Right atrium auricular region (tissue), 2 donors: Measurements from ENCODE around the gene EXOC3L1. TPM values are rescaled to one million over a fixed set of nuclear protein-coding genes. Genes with fewer than 3 reads are reported as not detected.

Experiments
- DNase-seq: peaks from one replicate; pipeline ENCODE4 v3.0.0-alpha.2; 2019; ENCODE audit warnings: low spot score
- H3K27ac ChIP-seq, 2 donors: fragments of 200-600 bp; sonication (generic); 1 replicate in 1 of 2; 2 replicates in 1 of 2; pipeline ENCODE4 v1.5.1; 2016 to 2019
- H3K27me3 ChIP-seq, 2 donors: fragments of 200-600 bp; sonication (generic); one replicate each; pipeline versions ENCODE4 v1.5.1 to v1.6.0; 2017 to 2019
- H3K36me3 ChIP-seq: fragments of 200-600 bp; sonication (generic); one replicate; pipeline ENCODE4 v1.5.1; 2016
- H3K4me1 ChIP-seq, 2 donors: fragments of 200-600 bp; sonication (generic); one replicate each; pipeline versions ENCODE4 v1.5.1 to v1.6.0; 2017 to 2019
- H3K4me3 ChIP-seq, 2 donors: fragments of 200-600 bp; sonication (generic); 1 replicate in 1 of 2; 2 replicates in 1 of 2; pipeline ENCODE4 v1.5.1; 2017 to 2019; ENCODE audit warnings: mild to moderate bottlenecking in 1 of 2, moderate library complexity in 1 of 2
- H3K9me3 ChIP-seq, 2 donors: fragments of 200-600 bp; sonication (generic); one replicate each; pipeline ENCODE4 v1.5.1; 2019
- CTCF ChIP-seq, 2 donors: fragments of 200-600 bp; sonication (generic); IDR thresholded peaks; one replicate each; pipeline ENCODE4 v1.5.1; 2019; ENCODE audit warnings: antibody characterized with exemption in 2 of 2
- total RNA-seq, 2 donors: library from RNA; depleted of rRNA; stranded (reverse); fragments of >200 nt; gene quantifications; one replicate each; pipeline ENCODE4 v1.1.0, GENCODE V29; 2016

The EXOC3L1 gene
- total RNA-seq, 2 donors from 2014 or later = 2.2 to 2.5 TPM

- Histone ChIP-seq H3K4me3 (no peak overlapping the region), H3K27ac (no peak overlapping the region), H3K9me3 (no peaks in the 10 kb centered on the region), H3K27me3 (no peaks in the 10 kb centered on the region), H3K36me3 (peaks cover 49% of the 10 kb centered on the region), H3K4me1 (peaks cover 0 to 30% of the 10 kb centered on the region in 2 donors)
- no peak for DNase-seq
- peak in 1 of 2 donors; percentile 67 for TF ChIP-seq CTCF (IDR thresholded peaks at IDR 0.05)
Measured at GRCh38 chr16:67198238-67198734, 8.3 kb upstream of the EXOC3L1 start.

GRCh38 chr16:67197704-67198103 is 7.8 kb upstream of the EXOC3L1 start:
- Histone ChIP-seq H3K27ac (no peak overlapping the region), H3K36me3 (peaks cover 50% of the 10 kb centered on the region), H3K27me3 (no peaks in the 10 kb centered on the region), H3K4me3 (no peak overlapping the region), H3K9me3 (no peaks in the 10 kb centered on the region), H3K4me1 (peaks cover 0 to 36% of the 10 kb centered on the region in 2 donors)
- no peak for DNase-seq
- TF ChIP-seq CTCF (IDR thresholded peaks at IDR 0.05) = no peak

- H3K27me3 ChIP-seq = no peaks in the 10 kb centered on the region
- no peak for DNase-seq
- no peak for TF ChIP-seq CTCF (IDR thresholded peaks at IDR 0.05)
- H3K4me3 ChIP-seq = no peak overlapping the region
- peaks cover 50% of the 10 kb centered on the region for H3K36me3 ChIP-seq
- H3K4me1 ChIP-seq = peaks cover 0 to 38% of the 10 kb centered on the region in 2 donors
- no peak overlapping the region for H3K27ac ChIP-seq
- H3K9me3 ChIP-seq = no peaks in the 10 kb centered on the region
Measured at GRCh38 chr16:67196881-67197280, 6.9 kb upstream of the EXOC3L1 start.

- H3K9me3 ChIP-seq = no peaks in the 10 kb centered on the region
- no peak overlapping the region for H3K27ac ChIP-seq
- TF ChIP-seq CTCF (IDR thresholded peaks at IDR 0.05) = no peak
- peaks cover 0 to 49% of the 10 kb centered on the region in 2 donors for H3K4me1 ChIP-seq
- DNase-seq = no peak
- H3K4me3 ChIP-seq = no peak overlapping the region
- peaks cover 50% of the 10 kb centered on the region for H3K36me3 ChIP-seq
- H3K27me3 ChIP-seq = no peaks in the 10 kb centered on the region
Measured at GRCh38 chr16:67195676-67196075, 5.7 kb upstream of the EXOC3L1 start.

- H3K9me3 ChIP-seq = no peaks in the 10 kb centered on the region
- H3K27ac ChIP-seq = no peak overlapping the region
- peaks cover 0 to 42% of the 10 kb centered on the region in 2 donors for H3K4me1 ChIP-seq
- H3K27me3 ChIP-seq = no peaks in the 10 kb centered on the region
- no peak overlapping the region for H3K4me3 ChIP-seq
- TF ChIP-seq CTCF (IDR thresholded peaks at IDR 0.05) = no peak
- H3K36me3 ChIP-seq = peaks cover 50% of the 10 kb centered on the region
- DNase-seq = no peak
Measured at GRCh38 chr16:67194260-67194659, 4.3 kb upstream of the EXOC3L1 start.

GRCh38 chr16:67193536-67193935 is 3.6 kb upstream of the EXOC3L1 start:
- Histone ChIP-seq H3K4me3 (no peak overlapping the region), H3K27ac (no peak overlapping the region), H3K27me3 (no peaks in the 10 kb centered on the region), H3K4me1 (peaks cover 0 to 36% of the 10 kb centered on the region in 2 donors), H3K9me3 (no peaks in the 10 kb centered on the region), H3K36me3 (peaks cover 50% of the 10 kb centered on the region)
- no peak for DNase-seq
- no peak for TF ChIP-seq CTCF (IDR thresholded peaks at IDR 0.05)
